ENCODE data around the gene SMIM24.

DNA sequence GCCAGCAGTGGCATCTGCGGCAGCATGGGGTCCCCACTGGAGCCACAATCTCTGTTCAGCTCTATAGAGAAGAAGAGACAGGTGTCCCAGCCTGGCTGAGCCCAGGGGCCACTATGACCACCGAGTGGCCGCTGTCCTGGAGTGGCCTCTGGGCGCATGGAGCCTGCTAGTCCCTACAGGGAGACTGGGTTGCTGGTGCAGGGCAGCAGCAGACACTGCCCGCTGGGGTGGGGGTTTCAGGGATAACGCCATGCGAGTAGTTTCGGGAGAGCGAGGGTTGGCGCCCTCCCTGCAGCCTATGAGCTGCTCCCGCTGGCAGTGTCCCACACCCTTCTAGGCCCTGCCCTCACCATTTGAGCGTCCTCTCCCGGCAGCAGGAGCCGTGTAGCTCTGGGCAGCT lies 47.8 kb upstream of the SMIM24 start:
- TF ChIP-seq CTCF (IDR thresholded peaks at IDR 0.05) (no peak), EZH2 (IDR thresholded peaks at IDR 0.05) (no peak)

Measured in neural progenitor cell (in vitro differentiated cells).